Stimulated activated CD8-positive, alpha-beta memory T cell treated with anti-CD3 and anti-CD28 coated beads, Interleukin-12 subunit alpha, Interleukin-12 subunit beta, amount 100 ng/mL, for 4 hours (primary cell): ENCODE measurements around the gene KLRG1.

Source experiments
- DNase-seq: peaks from one replicate; pipeline ENCODE4 v3.0.0-alpha.2; 2020; ENCODE audit warnings: low read depth

The KLRG1 gene

DNA sequence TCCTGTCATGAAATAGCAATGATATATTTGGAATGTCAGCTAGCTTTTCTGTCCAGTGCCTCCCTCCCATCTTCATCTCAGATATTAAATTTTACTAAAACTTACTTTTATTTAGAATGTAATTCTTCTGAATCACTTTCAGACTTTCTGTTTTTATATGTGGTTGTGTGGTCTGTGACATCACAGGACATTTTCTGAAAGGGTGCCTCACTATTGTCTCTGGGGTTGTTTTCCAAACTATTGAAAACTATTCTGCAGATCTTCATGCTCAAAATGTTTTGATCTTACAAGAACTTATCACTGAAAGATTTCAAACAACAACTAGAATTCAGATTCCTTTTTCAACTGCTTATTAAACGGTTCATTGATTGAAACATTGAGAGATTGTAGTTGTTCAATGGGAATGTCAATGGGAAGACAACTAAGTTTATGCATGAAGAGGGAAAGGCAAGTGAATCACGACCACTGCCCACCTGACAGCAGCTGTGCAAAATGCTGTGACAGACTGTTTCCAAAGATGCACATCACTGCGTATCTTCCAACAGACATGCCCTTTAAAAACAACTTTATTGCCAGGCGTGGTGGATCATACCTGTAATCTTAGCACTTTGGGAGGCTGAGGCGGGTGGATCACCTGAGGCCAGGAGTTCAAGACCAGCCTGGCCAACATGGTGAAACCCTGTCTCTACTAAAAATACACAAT is 51.3 kb downstream of the KLRG1 start:
- DNase-seq = no peak

DNA sequence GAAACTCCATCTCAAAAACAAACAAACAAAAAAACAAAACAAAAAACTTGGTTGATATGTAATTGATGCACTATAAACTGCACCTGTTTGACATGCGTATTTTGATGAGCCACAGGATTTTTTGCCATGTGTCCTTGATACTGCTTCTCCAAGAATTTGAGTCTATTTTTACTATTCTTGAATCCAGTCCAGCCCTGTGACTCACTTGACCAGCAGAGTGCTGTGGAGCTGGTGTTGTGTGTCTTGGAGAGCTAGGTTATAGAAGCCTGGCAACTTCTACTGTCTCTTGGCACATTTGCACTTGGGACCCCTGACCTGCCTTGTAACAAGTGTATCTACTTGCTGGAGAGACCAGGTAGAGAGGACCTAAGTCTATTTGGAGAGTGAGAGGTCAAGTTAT is 52.0 kb downstream of the KLRG1 start:
- no peak for DNase-seq

DNA sequence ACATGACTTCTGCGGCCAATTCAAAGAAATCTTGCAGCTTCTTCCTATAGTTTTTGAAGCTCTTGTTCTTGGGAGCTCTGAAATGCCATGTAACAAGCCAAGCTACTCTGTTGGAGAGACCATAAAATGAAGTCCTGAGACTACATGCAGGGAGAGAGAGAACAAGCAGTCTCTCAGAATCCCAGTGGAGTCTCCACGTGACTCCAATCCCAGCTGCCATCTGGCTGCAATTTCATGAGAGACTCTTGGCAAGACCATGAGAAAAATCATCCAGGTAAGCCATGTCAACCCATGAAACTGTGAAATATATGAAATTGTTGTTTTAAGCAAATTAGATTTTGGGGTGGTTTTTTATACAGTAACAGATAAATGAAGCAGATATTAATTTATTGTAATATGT is 54.4 kb downstream of the KLRG1 start:
- DNase-seq = no peak

DNA sequence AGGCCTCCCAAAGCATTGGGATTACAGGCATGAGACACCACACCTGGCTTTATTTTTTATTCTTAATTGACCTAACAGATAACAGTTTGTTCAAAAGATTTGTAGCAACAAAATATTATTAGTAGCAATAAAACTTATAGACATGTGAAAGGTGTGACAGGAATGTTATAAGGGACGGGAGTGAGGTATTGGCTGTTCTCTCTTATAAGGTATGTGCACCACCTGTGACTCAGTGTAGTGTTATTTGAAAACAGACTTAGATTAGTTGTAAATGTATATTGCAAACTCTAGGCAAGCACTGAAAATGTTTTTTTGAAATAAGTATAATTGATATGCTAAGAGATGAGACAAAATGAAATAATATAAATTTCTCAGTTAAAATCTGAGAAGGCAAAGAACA is 57.8 kb downstream of the KLRG1 start:
- DNase-seq = no peak

DNA sequence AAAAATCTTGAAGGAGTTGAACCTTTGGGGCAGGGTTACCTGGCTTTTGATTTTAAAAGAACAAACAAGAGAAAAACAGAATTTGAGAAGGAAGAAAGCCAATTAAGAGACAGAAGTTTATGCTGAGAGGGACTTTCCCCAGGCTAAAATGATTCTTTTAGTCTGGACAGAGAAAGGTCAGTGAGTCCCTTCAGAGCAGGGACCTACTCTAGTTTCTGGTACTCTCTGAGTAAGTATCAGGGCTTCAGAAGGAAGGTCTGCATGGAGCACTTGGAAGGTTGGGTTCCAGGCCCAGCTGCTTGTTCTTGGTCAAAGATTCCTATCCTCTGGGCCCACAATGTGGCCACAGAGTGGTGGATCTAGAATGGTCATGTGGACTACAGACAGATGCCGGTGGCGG is 59.6 kb downstream of the KLRG1 start:
- no peak for DNase-seq

DNA sequence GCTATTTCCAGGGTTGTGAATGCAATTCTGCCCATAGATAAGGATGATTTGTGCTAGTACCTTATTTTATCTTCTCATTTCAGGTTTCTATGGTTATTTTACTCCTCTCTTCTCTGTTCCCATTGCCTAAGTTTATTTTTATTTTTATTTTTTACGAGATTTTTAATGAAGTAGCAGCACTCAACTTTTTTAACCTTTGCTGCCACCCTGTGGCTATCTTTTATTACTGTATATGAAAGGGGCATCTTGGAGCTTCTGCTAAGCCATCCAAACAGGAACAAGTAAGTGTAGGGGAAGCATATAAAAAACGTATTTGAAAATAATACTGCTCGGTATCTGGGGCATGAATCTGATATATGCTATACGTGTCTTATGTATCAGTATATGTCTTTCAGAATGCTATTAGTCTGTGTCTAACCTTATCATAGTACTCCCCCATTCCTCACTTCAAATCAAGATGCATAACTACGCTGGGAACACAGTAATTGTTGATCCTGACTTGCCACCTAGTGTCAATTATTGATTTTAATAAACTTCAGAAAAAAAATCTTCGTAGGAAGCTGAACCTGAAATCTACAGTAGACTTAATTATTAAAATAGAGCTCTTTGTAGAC is 60.3 kb downstream of the KLRG1 start:
- DNase-seq = no peak

DNA sequence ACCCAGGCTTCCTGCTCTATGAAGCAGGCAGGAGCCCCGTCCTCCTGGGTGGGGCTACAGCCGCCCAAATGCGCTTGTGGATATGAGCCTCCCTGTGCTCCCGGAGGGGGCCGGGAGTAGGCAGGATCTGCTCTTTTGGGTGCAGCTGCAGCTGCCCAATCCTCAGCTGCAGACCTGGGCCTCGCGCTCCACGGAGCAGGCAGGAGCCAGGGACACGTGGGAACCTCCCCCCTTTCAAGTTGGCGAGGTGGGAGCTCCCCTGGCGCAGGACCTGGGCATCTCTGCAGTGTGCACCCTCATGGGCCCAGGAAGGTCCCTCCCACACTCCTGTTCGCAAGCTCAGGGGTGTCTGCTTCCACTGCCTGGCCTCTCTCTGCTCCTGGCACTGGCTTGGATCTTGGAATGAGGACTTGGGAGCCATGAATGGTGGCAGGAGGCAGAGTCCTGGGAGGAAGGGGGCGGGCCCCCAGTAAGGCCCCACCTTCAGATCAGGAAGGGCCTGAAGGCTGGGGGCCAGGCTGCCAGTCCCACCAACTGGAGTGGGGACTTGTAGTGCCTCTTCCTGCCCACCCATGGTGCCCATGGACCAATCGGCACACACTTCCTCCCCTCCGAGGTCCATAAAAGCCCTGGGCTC is 61.3 kb downstream of the KLRG1 start:
- DNase-seq = no peak

DNA sequence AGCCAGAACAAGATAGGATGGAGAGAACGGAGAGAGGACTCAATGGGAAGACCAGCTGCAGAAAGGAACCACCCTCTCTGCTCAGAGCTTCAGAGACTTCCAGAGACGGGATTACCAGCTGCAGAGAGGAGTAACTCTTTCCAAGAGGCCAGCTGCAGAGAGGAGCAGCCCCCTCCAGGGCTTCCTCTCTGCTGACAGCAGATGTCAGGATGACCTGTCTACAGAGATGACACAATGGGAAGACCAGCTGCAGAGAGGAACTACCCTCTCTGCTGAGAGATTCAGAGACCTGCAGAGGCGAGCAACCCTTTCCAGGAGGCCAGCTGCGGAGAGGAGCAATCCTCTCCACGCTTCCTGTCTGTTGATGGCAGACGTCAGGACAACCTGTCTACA is 61.8 kb downstream of the KLRG1 start:
- DNase-seq = no peak

DNA sequence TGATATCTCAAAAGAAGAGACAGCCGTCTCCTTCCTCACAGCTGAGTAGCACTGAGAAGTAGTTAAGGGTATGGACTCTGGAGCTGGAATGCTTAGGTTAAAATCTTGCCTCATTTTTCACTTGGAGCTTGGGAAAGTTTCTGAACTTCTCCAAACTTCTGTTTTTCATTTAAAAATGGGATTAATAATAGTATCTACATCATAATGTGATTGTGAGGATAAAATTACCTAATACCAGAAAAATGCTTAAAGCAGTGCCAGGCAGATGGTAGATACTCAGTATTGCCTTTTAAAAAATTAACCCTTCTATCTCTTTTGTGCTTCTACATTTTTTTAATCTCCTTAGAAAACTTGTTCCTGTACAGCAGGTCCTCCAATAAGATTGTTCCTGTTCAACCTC is 63.3 kb downstream of the KLRG1 start:
- no peak for DNase-seq
